Measurements from ENCODE around the gene GAK. TPM values are rescaled to one million over a fixed set of nuclear protein-coding genes. Genes with fewer than 3 reads are reported as not detected.

Gene GAK
- total and polyA plus RNA-seq, 2 of the 4 experiments (the other 2 are of a cell fraction) = 45.1 to 133 TPM

DNA sequence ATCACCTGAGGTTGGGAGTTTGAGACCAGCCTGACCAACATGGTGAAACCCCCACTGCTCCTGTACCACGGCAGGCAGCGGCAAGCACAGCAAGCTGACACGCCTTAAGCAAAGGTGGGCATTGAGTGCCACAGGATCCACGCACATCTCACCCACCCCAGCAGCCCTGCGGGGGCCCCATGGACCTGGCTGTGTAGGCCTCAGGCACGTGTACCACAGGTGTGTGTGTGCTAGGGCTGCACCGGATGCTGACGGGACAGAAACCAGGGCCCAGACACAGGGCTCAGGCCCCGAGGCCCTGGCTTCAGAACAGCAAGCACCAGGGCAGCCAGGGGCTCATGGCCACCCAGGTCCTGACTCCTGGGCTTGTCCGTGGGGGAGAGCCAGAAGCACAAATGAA, 46.8 kb downstream of the GAK start:
- DNase-seq = no peak
- no peak overlapping the region for H2AK9ac ChIP-seq (replicated peaks; ENCODE audit: low read depth, low read length, poor library complexity)
- H4K8ac ChIP-seq (ENCODE audit: low read depth in 2 of 2, low read length in 2 of 2) = no peak overlapping the region
- in situ Hi-C loops (cut with MboI; ENCODE audit: low sequenced_read_pairs) (no loop called here), intact Hi-C loops (cut with micrococcal nuclease) (no loop called here), dilution Hi-C loops (cut with HindIII; ENCODE audit: low sequenced_read_pairs, unreplicated experiment) (no loop called here)
- no peaks in the 10 kb centered on the region for H3K4me1 ChIP-seq (ENCODE audit: control insufficient read depth, insufficient read depth, low read length)
- POLR2A ChIA-PET (ENCODE audit: unreplicated experiment) = no interaction called here
- H4K91ac ChIP-seq (ENCODE audit: insufficient read depth, low read depth, low read length) = no peak overlapping the region
- H3K79me1 ChIP-seq (ENCODE audit: low read depth in 1 of 2, low read length in 2 of 2) = peaks cover 0 to 10% of the 10 kb centered on the region in 2 experiments; a peak in 3 of 4 replicates
- H3K18ac ChIP-seq (ENCODE audit: low read depth, low read length) = no peak overlapping the region
- CTCF ChIA-PET = no interaction called here
- H2BK5ac ChIP-seq (ENCODE audit: low read depth, low read length, poor library complexity, severe bottlenecking) = no peak overlapping the region
- no peak overlapping the region for H3K14ac ChIP-seq (replicated peaks; ENCODE audit: low read depth, low read length)
- peaks cover 8% of the 10 kb centered on the region for H3K9me1 ChIP-seq (ENCODE audit: insufficient read depth, low read length)
- H3K4me3 ChIP-seq (ENCODE audit: insufficient read depth, low read depth, low read length) = no peak overlapping the region
- no peak overlapping the region for H3K56ac ChIP-seq (ENCODE audit: extremely low read depth, insufficient read depth, low read length)
- no TSS peak for BruUV-seq (replicated peaks)
- H4K20me1 ChIP-seq (ENCODE audit: insufficient read depth, low read length) = peaks cover 11% of the 10 kb centered on the region
- no peaks in the 10 kb centered on the region for H3K9me3 ChIP-seq (ENCODE audit: control insufficient read depth, insufficient read depth, low read length)
- H2BK120ac ChIP-seq (ENCODE audit: low read depth, low read length) = no peak overlapping the region
- H3K4me2 ChIP-seq (ENCODE audit: low read depth, low read length) = no peak overlapping the region
- no peak overlapping the region for H3K27ac ChIP-seq (ENCODE audit: insufficient read depth, low read length)
- no peak overlapping the region for H3K23ac ChIP-seq (ENCODE audit: low read depth, low read length)
- H4K5ac ChIP-seq (ENCODE audit: low read depth, low read length) = no peak overlapping the region
- H2AFZ ChIP-seq (replicated peaks; ENCODE audit: low read length, poor library complexity) = no peak overlapping the region
- no peak overlapping the region for H3K9ac ChIP-seq (ENCODE audit: low read depth, low read length)
- ATAC-seq (ENCODE audit: low read depth) = no peak
- peaks cover 74% of the 10 kb centered on the region for H3K36me3 ChIP-seq (ENCODE audit: control insufficient read depth, insufficient read depth, low read length)
- TF ChIP-seq RAD21 (IDR thresholded peaks at IDR 0.05; ENCODE audit: low read length) (no peak), MXI1 (IDR thresholded peaks at IDR 0.05; ENCODE audit: borderline replicate concordance, low read depth, low read length) (no peak), CHD1 (IDR thresholded peaks at IDR 0.05; ENCODE audit: low read depth, low read length) (no peak), POLR2A (IDR thresholded peaks at IDR 0.05; ENCODE audit: low read depth, low read length) (no peak), CEBPB (IDR thresholded peaks at IDR 0.05; ENCODE audit: low read depth, low read length) (no peak), FOS (IDR thresholded peaks at IDR 0.05; ENCODE audit: low read depth, low read length) (no peak), RCOR1 (IDR thresholded peaks at IDR 0.05; ENCODE audit: insufficient replicate concordance, low read length) (no peak), MAFK (IDR thresholded peaks at IDR 0.05; ENCODE audit: low read depth, low read length) (no peak), MAZ (IDR thresholded peaks at IDR 0.05; ENCODE audit: borderline replicate concordance, low read depth, low read length) (no peak), NFE2L2 (IDR thresholded peaks at IDR 0.05; ENCODE audit: low read depth, low read length) (no peak), SMC3 (IDR thresholded peaks at IDR 0.05; ENCODE audit: low read depth, low read length) (no peak)
- TF ChIP-seq, protein P1, sequence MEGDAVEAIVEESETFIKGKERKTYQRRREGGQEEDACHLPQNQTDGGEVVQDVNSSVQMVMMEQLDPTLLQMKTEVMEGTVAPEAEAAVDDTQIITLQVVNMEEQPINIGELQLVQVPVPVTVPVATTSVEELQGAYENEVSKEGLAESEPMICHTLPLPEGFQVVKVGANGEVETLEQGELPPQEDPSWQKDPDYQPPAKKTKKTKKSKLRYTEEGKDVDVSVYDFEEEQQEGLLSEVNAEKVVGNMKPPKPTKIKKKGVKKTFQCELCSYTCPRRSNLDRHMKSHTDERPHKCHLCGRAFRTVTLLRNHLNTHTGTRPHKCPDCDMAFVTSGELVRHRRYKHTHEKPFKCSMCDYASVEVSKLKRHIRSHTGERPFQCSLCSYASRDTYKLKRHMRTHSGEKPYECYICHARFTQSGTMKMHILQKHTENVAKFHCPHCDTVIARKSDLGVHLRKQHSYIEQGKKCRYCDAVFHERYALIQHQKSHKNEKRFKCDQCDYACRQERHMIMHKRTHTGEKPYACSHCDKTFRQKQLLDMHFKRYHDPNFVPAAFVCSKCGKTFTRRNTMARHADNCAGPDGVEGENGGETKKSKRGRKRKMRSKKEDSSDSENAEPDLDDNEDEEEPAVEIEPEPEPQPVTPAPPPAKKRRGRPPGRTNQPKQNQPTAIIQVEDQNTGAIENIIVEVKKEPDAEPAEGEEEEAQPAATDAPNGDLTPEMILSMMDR (conservative IDR thresholded peaks at IDR 0.05; ENCODE audit: low read depth, low read length) = no peak
- TF ChIP-seq, protein P2, sequence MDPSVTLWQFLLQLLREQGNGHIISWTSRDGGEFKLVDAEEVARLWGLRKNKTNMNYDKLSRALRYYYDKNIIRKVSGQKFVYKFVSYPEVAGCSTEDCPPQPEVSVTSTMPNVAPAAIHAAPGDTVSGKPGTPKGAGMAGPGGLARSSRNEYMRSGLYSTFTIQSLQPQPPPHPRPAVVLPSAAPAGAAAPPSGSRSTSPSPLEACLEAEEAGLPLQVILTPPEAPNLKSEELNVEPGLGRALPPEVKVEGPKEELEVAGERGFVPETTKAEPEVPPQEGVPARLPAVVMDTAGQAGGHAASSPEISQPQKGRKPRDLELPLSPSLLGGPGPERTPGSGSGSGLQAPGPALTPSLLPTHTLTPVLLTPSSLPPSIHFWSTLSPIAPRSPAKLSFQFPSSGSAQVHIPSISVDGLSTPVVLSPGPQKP (IDR thresholded peaks at IDR 0.05; ENCODE audit: borderline replicate concordance, low read depth, low read length) = no peak
- TF ChIP-seq, protein P3, sequence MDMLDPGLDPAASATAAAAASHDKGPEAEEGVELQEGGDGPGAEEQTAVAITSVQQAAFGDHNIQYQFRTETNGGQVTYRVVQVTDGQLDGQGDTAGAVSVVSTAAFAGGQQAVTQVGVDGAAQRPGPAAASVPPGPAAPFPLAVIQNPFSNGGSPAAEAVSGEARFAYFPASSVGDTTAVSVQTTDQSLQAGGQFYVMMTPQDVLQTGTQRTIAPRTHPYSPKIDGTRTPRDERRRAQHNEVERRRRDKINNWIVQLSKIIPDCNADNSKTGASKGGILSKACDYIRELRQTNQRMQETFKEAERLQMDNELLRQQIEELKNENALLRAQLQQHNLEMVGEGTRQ (IDR thresholded peaks at IDR 0.05; ENCODE audit: low read depth, low read length) = no peak
- no peak overlapping the region for H3K4ac ChIP-seq (ENCODE audit: low read depth, low read length)
- WGBS, 2 experiments (ENCODE audit: extremely low coverage in 2 of 2, insufficient read length in 1 of 2) = 94% methylated on average over 3 of the region's 10 CpGs; no CpG with 5 or more reads in 1 of the 2 experiments
- H3K27me3 ChIP-seq (ENCODE audit: control insufficient read depth, insufficient read depth, low read length) = no peaks in the 10 kb centered on the region
- H2BK20ac ChIP-seq (ENCODE audit: low read depth, low read length) = no peak overlapping the region
- H2BK15ac ChIP-seq (ENCODE audit: low read depth, low read length) = no peak overlapping the region
- H2AK5ac ChIP-seq (ENCODE audit: low read depth, low read length) = no peak overlapping the region

Measured in IMR-90 (cell line).